Endothelial cell of umbilical vein (primary cell): ENCODE results near the gene LIPI. TPM values are rescaled to one million over a fixed set of nuclear protein-coding genes. Genes with fewer than 3 reads are reported as not detected.
"Not testable (repeated sequence)": the region's sequence is repeated elsewhere in the genome, so short reads cannot be mapped to it uniquely, and the experiment has no call there.

Experiments
- BruUV-seq: library from RNA; stranded (reverse); fragments of 400-500 nt; replicated peaks from 2 replicates; lab custom pipeline; 2021; lab: Mats Ljungman, UMichigan
- CTCF ChIA-PET: fragments of 300-600, 350-600 bp; sonication (Branson Sonifier 250); formaldehyde crosslinking; loops from one replicate; lab custom pipeline; 2021; ENCODE audit warnings: antibody characterized with exemption, inconsistent platforms; lab: Charles Lee
- POLR2A ChIA-PET: fragments of 300-600, 350-600 bp; sonication (Branson Sonifier 250); formaldehyde crosslinking; loops from one replicate; lab custom pipeline; 2021; ENCODE audit warnings: antibody characterized with exemption, inconsistent platforms; lab: Charles Lee
- DNase-seq: peaks from one replicate; pipeline ENCODE4 v3.0.0-alpha.2; 2011; ENCODE audit warnings: low read depth, low spot score
- FAIRE-seq: peaks from 2 replicates; lab custom pipeline; 2011; peaks lifted over from hg19 to GRCh38; lab: Jason Lieb, UNC
- H2AFZ ChIP-seq: 2 replicates; pipeline ENCODE4 v1.6.0; 2012; ENCODE audit warnings: low read depth, low read length, control low read depth, inconsistent platforms
- H3K27ac ChIP-seq: 2 replicates; pipeline ENCODE4 v1.5.1; 2011; ENCODE audit warnings: low read depth, mild to moderate bottlenecking, control low read depth, low read length, moderate library complexity; ENCODE audit not compliant: insufficient read depth
- H3K27me3 ChIP-seq, 2 experiments: 2 replicates each; pipeline versions ENCODE4 v1.6.0 to v1.6.1; 2011; ENCODE audit warnings: low read length in 2 of 2, mixed read lengths in 1 of 2; ENCODE audit not compliant: control insufficient read depth in 2 of 2, insufficient read depth in 2 of 2
- H3K36me3 ChIP-seq, 2 experiments: 2 replicates in 1 of 2; 3 replicates in 1 of 2; pipeline ENCODE4 v1.5.1; 2011; ENCODE audit warnings: low read length in 2 of 2, mild to moderate bottlenecking in 1 of 2, moderate library complexity in 1 of 2; ENCODE audit not compliant: control insufficient read depth in 2 of 2, insufficient read depth in 2 of 2; ENCODE audit errors: extremely low read depth in 1 of 2
- H3K4me1 ChIP-seq: 3 replicates; pipeline ENCODE4 v1.5.1; 2011; ENCODE audit warnings: mild to moderate bottlenecking, low read length; ENCODE audit not compliant: control insufficient read depth, insufficient read depth; ENCODE audit errors: extremely low read depth
- H3K4me2 ChIP-seq: 2 replicates; pipeline ENCODE4 v1.6.1; 2011; ENCODE audit warnings: low read length, control low read depth, mixed read lengths; ENCODE audit not compliant: insufficient read depth
- H3K4me3 ChIP-seq, 3 experiments: fragments of 200-600 bp in 1 of 3; sonication (generic), shearing (Covaris generic) in 1 of 3; replicated peaks in 1 of 3; 2 replicates each; pipeline ENCODE4 v1.5.1; 2011 to 2016; ENCODE audit warnings: control low read depth in 3 of 3, low read length in 3 of 3, mild to moderate bottlenecking in 2 of 3, inconsistent platforms in 1 of 3, low read depth in 1 of 3, moderate library complexity in 1 of 3; ENCODE audit not compliant: insufficient read depth in 1 of 3
- H3K79me2 ChIP-seq: 2 replicates; pipeline ENCODE4 v1.6.0; 2012; ENCODE audit warnings: low read length, inconsistent platforms; ENCODE audit not compliant: control insufficient read depth, insufficient read depth
- H3K9ac ChIP-seq: replicated peaks from 2 replicates; pipeline ENCODE3; 2011; ENCODE audit warnings: low read length, control low read depth; ENCODE audit not compliant: insufficient read depth; ENCODE audit errors: extremely low read depth
- H3K9me1 ChIP-seq: replicated peaks from 3 replicates; pipeline ENCODE4 v1.6.0; 2011; ENCODE audit warnings: mild to moderate bottlenecking, low read length; ENCODE audit not compliant: control insufficient read depth, insufficient read depth; ENCODE audit errors: extremely low read depth
- H3K9me3 ChIP-seq: replicated peaks from 2 replicates; pipeline ENCODE4 v1.5.1; 2012; ENCODE audit warnings: low read length, inconsistent platforms; ENCODE audit not compliant: control insufficient read depth, insufficient read depth
- H4K20me1 ChIP-seq: replicated peaks from 2 replicates; pipeline ENCODE3; 2011; ENCODE audit warnings: mild to moderate bottlenecking, low read length; ENCODE audit not compliant: control insufficient read depth, insufficient read depth; ENCODE audit errors: extremely low read depth
- JUN ChIP-seq: IDR thresholded peaks from 2 replicates; pipeline ENCODE4 v1.6.1; 2011; ENCODE audit warnings: borderline replicate concordance, low read depth; ENCODE audit not compliant: insufficient read length, insufficient read depth
- dilution Hi-C: fragments of 300-500 bp; cut with MboI; formaldehyde crosslinking; loops from one replicate; pipeline ENCODE4 v1.15.0; 2019; ENCODE audit warnings: low sequenced_read_pairs; ENCODE audit not compliant: extremely low pct_ligation_motif_present
- intact Hi-C: fragments of 100-400 bp; cut with micrococcal nuclease; formaldehyde crosslinking; loops from one replicate; pipeline ENCODE4 v1.10.0; 2022
- polyA plus RNA-seq, 4 experiments: library from polyadenylated mRNA; depleted of rRNA in 3 of 4; stranded (reverse) in 3 of 4; unstranded in 1 of 4; fragments of >200 nt; gene quantifications; 2 replicates each; pipeline versions ENCODE4 v1.2.1 to v1.2.3, GENCODE V29; 2011 to 2012; ENCODE audit warnings: missing spikeins in 1 of 4
- total RNA-seq: library from RNA; stranded (reverse); gene quantifications from 2 replicates; pipeline ENCODE4 v1.2.3, GENCODE V29; 2021

LIPI gene
- total and polyA plus RNA-seq, 2 donors (not counting 3 experiments of a cell fraction or from before 2014, with no cell fraction given) = not detected

DNA sequence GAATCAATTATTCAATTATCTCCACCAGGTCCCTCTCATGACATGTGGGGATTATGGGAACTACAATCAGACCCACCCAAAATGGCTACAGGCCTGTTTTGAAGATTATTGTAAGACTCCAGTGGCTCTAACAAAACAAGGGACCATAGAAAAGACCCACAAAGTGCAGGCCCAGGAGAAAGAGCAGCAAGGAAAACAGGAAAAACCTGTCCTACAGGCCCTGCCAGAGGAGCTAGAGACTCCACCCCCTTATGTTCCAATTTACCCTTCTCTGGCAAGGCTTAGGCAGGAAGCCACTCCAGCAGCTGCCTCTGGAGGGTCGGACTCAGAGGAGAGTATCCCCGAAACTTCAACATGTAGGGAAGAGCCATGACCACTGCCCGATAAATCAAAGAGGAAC is 96.5 kb downstream of the LIPI start:
- no peak for TF ChIP-seq JUN
- no peak for DNase-seq
- intact Hi-C loops (no loop called here), dilution Hi-C loops (no loop called here)
- Histone ChIP-seq H3K9me3 (peaks cover 5% of the 10 kb centered on the region), H3K9ac (no peak overlapping the region), H3K9me1 (no peaks in the 10 kb centered on the region), H3K4me3 (no peak overlapping the region), H4K20me1 (no peaks in the 10 kb centered on the region), H3K27me3 (no peaks in the 10 kb centered on the region), H3K27ac (no peak overlapping the region), H3K36me3 (no peaks in the 10 kb centered on the region), H3K4me1 (no peaks in the 10 kb centered on the region), H3K4me2 (no peak overlapping the region), H3K79me2 (no peaks in the 10 kb centered on the region), H2AFZ (no peak overlapping the region)
- BruUV-seq = no TSS peak
- ChIA-PET CTCF (no interaction called here), POLR2A (no interaction called here)
- FAIRE-seq = no peak

DNA sequence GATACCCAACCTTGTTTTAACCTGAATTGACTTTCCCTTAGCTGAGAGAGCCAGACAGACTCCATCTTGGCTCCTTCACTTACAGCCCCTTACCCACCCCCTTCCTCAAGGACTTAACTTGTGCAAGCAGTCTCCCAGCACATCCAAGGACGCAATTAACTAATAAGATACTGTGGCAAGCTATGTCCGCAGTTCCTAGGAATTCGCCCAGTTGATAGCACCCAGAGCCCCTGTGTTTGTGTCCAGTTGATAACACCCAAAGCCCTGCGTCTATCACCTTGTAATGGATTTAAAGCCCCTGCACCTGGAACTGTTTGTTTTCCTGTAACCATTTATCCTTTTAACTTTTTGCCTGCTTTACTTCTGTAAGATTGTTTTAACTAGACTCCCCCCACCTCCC is 106.2 kb downstream of the LIPI start:
- H3K9ac ChIP-seq, FAIRE-seq, DNase-seq, H3K4me3 ChIP-seq, H3K9me3 ChIP-seq, CTCF ChIA-PET, H3K27me3 ChIP-seq, BruUV-seq, POLR2A ChIA-PET, H3K27ac ChIP-seq, H3K9me1 ChIP-seq, dilution Hi-C loops, H4K20me1 ChIP-seq, H2AFZ ChIP-seq, H3K36me3 ChIP-seq, H3K4me1 ChIP-seq, H3K79me2 ChIP-seq, intact Hi-C loops, H3K4me2 ChIP-seq: not testable (repeated sequence)
